Hepatocyte (in vitro differentiated cells): ENCODE results near the gene BCKDK.
"Not testable (repeated sequence)": the region's sequence is repeated elsewhere in the genome, so short reads cannot be mapped to it uniquely, and the experiment has no call there.

Experiments
- EZH2 ChIP-seq: fragments of 200-600 bp; sonication (generic); IDR thresholded peaks from 2 replicates; pipeline ENCODE4 v1.6.1; 2016; ENCODE audit warnings: antibody characterized with exemption, mild to moderate bottlenecking, borderline replicate concordance
- EZH2phosphoT487 ChIP-seq: fragments of 200-600 bp; sonication (generic); IDR thresholded peaks from one replicate; pipeline ENCODE4 v1.6.1; 2018; ENCODE audit warnings: antibody characterized with exemption, mild to moderate bottlenecking, low read depth, moderate library complexity; ENCODE audit not compliant: unreplicated experiment, severe bottlenecking
- TF ChIP-seq, protein P1 (sequence below): fragments of 200-600 bp; sonication (generic); IDR thresholded peaks from 2 replicates; pipeline ENCODE4 v1.5.1; 2016; ENCODE audit warnings: antibody characterized with exemption, mild to moderate bottlenecking; ENCODE audit not compliant: poor library complexity

GRCh38 chr16:31150976-31151375 lies 42.8 kb downstream of the BCKDK start:
- TF ChIP-seq, protein P1, sequence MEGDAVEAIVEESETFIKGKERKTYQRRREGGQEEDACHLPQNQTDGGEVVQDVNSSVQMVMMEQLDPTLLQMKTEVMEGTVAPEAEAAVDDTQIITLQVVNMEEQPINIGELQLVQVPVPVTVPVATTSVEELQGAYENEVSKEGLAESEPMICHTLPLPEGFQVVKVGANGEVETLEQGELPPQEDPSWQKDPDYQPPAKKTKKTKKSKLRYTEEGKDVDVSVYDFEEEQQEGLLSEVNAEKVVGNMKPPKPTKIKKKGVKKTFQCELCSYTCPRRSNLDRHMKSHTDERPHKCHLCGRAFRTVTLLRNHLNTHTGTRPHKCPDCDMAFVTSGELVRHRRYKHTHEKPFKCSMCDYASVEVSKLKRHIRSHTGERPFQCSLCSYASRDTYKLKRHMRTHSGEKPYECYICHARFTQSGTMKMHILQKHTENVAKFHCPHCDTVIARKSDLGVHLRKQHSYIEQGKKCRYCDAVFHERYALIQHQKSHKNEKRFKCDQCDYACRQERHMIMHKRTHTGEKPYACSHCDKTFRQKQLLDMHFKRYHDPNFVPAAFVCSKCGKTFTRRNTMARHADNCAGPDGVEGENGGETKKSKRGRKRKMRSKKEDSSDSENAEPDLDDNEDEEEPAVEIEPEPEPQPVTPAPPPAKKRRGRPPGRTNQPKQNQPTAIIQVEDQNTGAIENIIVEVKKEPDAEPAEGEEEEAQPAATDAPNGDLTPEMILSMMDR: not testable (repeated sequence)
- not testable (repeated sequence) for TF ChIP-seq EZH2, EZH2phosphoT487
